Measurements from ENCODE around the gene FAM168A. TPM values are rescaled to one million over a fixed set of nuclear protein-coding genes. Genes with fewer than 3 reads are reported as not detected.

The FAM168A gene
- total and polyA plus RNA-seq, 2 of the 8 experiments (the other 6 are each of a cell fraction or from before 2014, with no cell fraction given): 17.1 to 21.6 TPM

DNA sequence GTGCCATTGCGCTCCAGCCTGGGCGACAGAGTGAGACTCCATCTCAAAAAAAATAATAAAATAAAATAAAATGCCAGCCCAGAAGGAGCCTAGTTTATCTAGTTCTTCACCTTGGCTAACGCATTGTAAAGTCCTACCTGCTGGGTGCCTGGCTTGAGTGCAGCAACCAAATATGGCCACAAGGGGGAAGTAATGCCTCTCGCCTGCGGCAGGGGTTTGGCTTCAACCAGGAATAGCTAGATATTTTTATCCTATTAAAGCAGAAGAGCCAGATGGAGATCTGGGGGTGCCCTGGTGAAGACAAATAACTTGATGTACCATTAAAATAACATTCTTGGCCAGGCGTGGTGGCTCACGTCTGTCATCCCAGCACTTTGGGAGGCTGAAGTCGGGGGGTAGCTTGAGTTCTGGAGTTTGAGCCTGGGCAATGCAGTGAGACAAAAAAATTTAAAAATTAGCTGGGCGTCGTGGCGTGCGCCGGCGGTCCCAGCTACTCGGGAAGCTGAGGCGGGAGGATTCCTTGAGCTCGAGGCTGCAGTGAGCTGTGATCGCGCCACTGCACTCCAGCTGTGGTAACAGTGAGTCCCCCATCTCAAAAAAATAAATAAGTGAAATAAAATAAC is 27.9 kb upstream of the FAM168A start:
- Histone ChIP-seq H3K56ac (replicated peaks; ENCODE audit: insufficient read length, low read depth, low read length) (no peak overlapping the region), H3K4ac (replicated peaks; ENCODE audit: insufficient read length, low read depth, low read length) (no peak overlapping the region), H3K27me3 (replicated peaks in 1 of 4; ENCODE audit: control insufficient read depth in 3 of 4, extremely low read depth in 1 of 4, insufficient read depth in 3 of 4, low read length in 3 of 4) (peaks cover 7 to 36% (median 28%) of the 10 kb centered on the region in 4 experiments; a peak in 6 of 7 replicates), H3K79me1 (ENCODE audit: low read depth, low read length) (no peaks in the 10 kb centered on the region), H4K20me1 (replicated peaks in 1 of 2; ENCODE audit: control insufficient read depth in 1 of 2, insufficient read depth in 2 of 2, low read length in 2 of 2) (peaks cover 0 to 4% of the 10 kb centered on the region in 2 experiments), H2BK12ac (ENCODE audit: low read depth, low read length) (no peak overlapping the region), H3K36me3 (ENCODE audit: control insufficient read depth in 2 of 4, insufficient read depth in 4 of 4, low read length in 3 of 4) (no peaks in the 10 kb centered on the region), H3K9ac (replicated peaks in 1 of 4; ENCODE audit: extremely low read depth in 1 of 4, low read depth in 3 of 4, low read length in 3 of 4) (no peak overlapping the region), H3K4me3 (ENCODE audit: extremely low read depth in 1 of 4, insufficient read depth in 2 of 4, low read depth in 3 of 4, low read length in 4 of 4) (no peak overlapping the region), H2BK5ac (ENCODE audit: low read depth, low read length) (no peak overlapping the region), H2BK120ac (replicated peaks; ENCODE audit: low read depth, low read length) (no peak overlapping the region), H3K4me1 (replicated peaks in 1 of 4; ENCODE audit: control insufficient read depth in 3 of 4, insufficient read depth in 4 of 4, low read length in 3 of 4) (peaks cover 0 to 8% (median 3%) of the 10 kb centered on the region in 4 experiments; a peak in 5 of 7 replicates), H3K9me3 (ENCODE audit: insufficient read depth in 2 of 2, low read depth in 1 of 2, low read length in 1 of 2) (no peaks in the 10 kb centered on the region), H3K27ac (ENCODE audit: low read depth, low read length) (no peak overlapping the region), H3K23ac (ENCODE audit: insufficient read length) (no peak overlapping the region), H4K91ac (replicated peaks; ENCODE audit: insufficient read length, low read length) (no peak overlapping the region), H3K18ac (ENCODE audit: extremely low read depth, low read length) (no peak overlapping the region), H2AK5ac (ENCODE audit: low read depth, low read length) (no peak overlapping the region), H2BK20ac (ENCODE audit: low read length) (no peak overlapping the region), H2AFZ (ENCODE audit: low read length) (no peak overlapping the region), H2BK15ac (ENCODE audit: low read length) (no peak overlapping the region), H3K4me2 (ENCODE audit: insufficient read depth in 1 of 2, low read depth in 2 of 2, low read length in 2 of 2) (no peak overlapping the region), H3K14ac (ENCODE audit: insufficient read length) (no peak overlapping the region), H3K79me2 (ENCODE audit: control insufficient read depth in 1 of 2, insufficient read depth in 2 of 2, low read length in 2 of 2) (no peaks in the 10 kb centered on the region), H4K5ac (ENCODE audit: insufficient read length, low read depth, low read length) (no peak overlapping the region), H3K23me2 (ENCODE audit: low read depth, low read length) (no peaks in the 10 kb centered on the region; the same call in 1 of the 2 replicates), H4K8ac (ENCODE audit: extremely low read depth, insufficient read depth, low read length) (no peak overlapping the region)
- ChIA-PET CTCF (ENCODE audit: partially characterized antibody) (interaction anchor here (0.6 to 26.0 kb wide), 57 partner anchors 9 to 359 kb away, joined by 3 to 653 read pairs (median 5); partner anchors contain the start of gene PLEKHB1), POLR2A (ENCODE audit: partially characterized antibody) (interaction anchor here (0.8 to 2.2 kb wide), 3 partner anchors 11 to 36 kb away, joined by 4 to 24 read pairs (median 4); partner anchors contain the start of gene FAM168A)
- TF ChIP-seq KDM1A (IDR thresholded peaks at IDR 0.05; ENCODE audit: borderline replicate concordance, low read length) (no peak), POLR2A (IDR thresholded peaks at IDR 0.05; ENCODE audit: control extremely low read depth in 1 of 2, low read depth in 2 of 2, low read length in 2 of 2) (no peak), RAD21 (IDR thresholded peaks at IDR 0.05 in 1 of 2, conservative IDR thresholded peaks at IDR 0.05 in 1 of 2; ENCODE audit: low read depth in 2 of 2, low read length in 2 of 2) (peak; percentile 93 to 96), POLR2AphosphoS5 (IDR thresholded peaks at IDR 0.05; ENCODE audit: low read depth, low read length) (no peak), SRF (IDR thresholded peaks at IDR 0.05; ENCODE audit: low read depth, low read length) (no peak)
- TF ChIP-seq, protein P1, sequence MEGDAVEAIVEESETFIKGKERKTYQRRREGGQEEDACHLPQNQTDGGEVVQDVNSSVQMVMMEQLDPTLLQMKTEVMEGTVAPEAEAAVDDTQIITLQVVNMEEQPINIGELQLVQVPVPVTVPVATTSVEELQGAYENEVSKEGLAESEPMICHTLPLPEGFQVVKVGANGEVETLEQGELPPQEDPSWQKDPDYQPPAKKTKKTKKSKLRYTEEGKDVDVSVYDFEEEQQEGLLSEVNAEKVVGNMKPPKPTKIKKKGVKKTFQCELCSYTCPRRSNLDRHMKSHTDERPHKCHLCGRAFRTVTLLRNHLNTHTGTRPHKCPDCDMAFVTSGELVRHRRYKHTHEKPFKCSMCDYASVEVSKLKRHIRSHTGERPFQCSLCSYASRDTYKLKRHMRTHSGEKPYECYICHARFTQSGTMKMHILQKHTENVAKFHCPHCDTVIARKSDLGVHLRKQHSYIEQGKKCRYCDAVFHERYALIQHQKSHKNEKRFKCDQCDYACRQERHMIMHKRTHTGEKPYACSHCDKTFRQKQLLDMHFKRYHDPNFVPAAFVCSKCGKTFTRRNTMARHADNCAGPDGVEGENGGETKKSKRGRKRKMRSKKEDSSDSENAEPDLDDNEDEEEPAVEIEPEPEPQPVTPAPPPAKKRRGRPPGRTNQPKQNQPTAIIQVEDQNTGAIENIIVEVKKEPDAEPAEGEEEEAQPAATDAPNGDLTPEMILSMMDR (IDR thresholded peaks at IDR 0.05; ENCODE audit: control extremely low read depth in 1 of 3, insufficient read depth in 1 of 3, low read depth in 1 of 3, low read length in 3 of 3): peak; percentile 89 to 96 (median 93)
- DNase-seq (ENCODE audit: low read depth in 1 of 2, low spot score in 2 of 2) (peak; percentile 39 to 90), FAIRE-seq (peak; percentile 75)
- 49% methylated on average over 19 of the region's 19 CpGs; no CpG with 5 or more reads in 1 of the 2 experiments for WGBS, 2 experiments (ENCODE audit: extremely low coverage in 1 of 2, insufficient coverage in 1 of 2, insufficient read length in 1 of 2, insufficient replicate concordance in 2 of 2, low coverage in 1 of 2, low lambda C conversion rate in 2 of 2, missing lambda C conversion rate in 1 of 2)

All from H1 (cell line).